HTR-8/SVneo (cell line): ENCODE results near the gene TUT4.

ENCODE experiments used
- DNase-seq: peaks from one replicate; pipeline ENCODE4 v3.0.0; 2011; ENCODE audit warnings: low spot score, mixed read lengths; ENCODE audit not compliant: insufficient read length
- FAIRE-seq: peaks from 2 replicates; lab custom pipeline; 2011; peaks lifted over from hg19 to GRCh38; lab: Jason Lieb, UNC

Gene TUT4

GRCh38 chr1:52423055-52423454 is 129.8 kb downstream of the TUT4 start:
- FAIRE-seq (no peak), DNase-seq (no peak)

GRCh38 chr1:52420713-52421112 is 132.2 kb downstream of the TUT4 start:
- FAIRE-seq (no peak), DNase-seq (no peak)

- no peak for DNase-seq
- FAIRE-seq = no peak
These were observed 136.1 kb downstream of the TUT4 start for GRCh38 chr1:52416811-52417210.

GRCh38 chr1:52414942-52415341 is 137.9 kb downstream of the TUT4 start:
- FAIRE-seq = no peak
- DNase-seq = no peak

- DNase-seq = no peak
- FAIRE-seq = no peak
These were observed 139.4 kb downstream of the TUT4 start for GRCh38 chr1:52413410-52413989.

- FAIRE-seq (no peak), DNase-seq (no peak)
These were observed 147.9 kb downstream of the TUT4 start for GRCh38 chr1:52404975-52405338.

- peak; percentile 90 for FAIRE-seq
- DNase-seq = peak; percentile 89
These were observed 148.5 kb downstream of the TUT4 start, which contains the start of the genes ORC1 and PRPF38A for GRCh38 chr1:52404116-52404974. Gene ORC1, minus strand, starts transcription at chr1:52404423. Its CDS starts 2,200 bp downstream, at chr1:52402223. Gene PRPF38A, plus strand, starts transcription at chr1:52404602. Its CDS starts 148 bp downstream, at chr1:52404750.

GRCh38 chr1:52403566-52404115 is 149.3 kb downstream of the TUT4 start:
- FAIRE-seq = no peak
- DNase-seq = peak; percentile 40

- DNase-seq (no peak), FAIRE-seq (no peak)
These were observed 150.0 kb downstream of the TUT4 start for GRCh38 chr1:52402860-52403240.

- DNase-seq (no peak), FAIRE-seq (no peak)
These were observed 152.8 kb downstream of the TUT4 start for GRCh38 chr1:52400131-52400530.

- FAIRE-seq (no peak), DNase-seq (no peak)
These were observed 153.3 kb downstream of the TUT4 start for GRCh38 chr1:52399629-52400028.

GRCh38 chr1:52393174-52393573 is 159.7 kb downstream of the TUT4 start:
- FAIRE-seq (no peak), DNase-seq (no peak)

GRCh38 chr1:52386458-52386857 is 166.4 kb downstream of the TUT4 start:
- DNase-seq (no peak), FAIRE-seq (no peak)

- FAIRE-seq = no peak
These were observed 167.5 kb downstream of the TUT4 start for GRCh38 chr1:52385376-52385775.

More at GRCh38 chr1:52385376-52385775, 167.5 kb downstream of the TUT4 start:
- DNase-seq = no peak
